HepG2 (cell line): Measurements from ENCODE around the gene TMEM129. TPM values are rescaled to one million over a fixed set of nuclear protein-coding genes. Genes with fewer than 3 reads are reported as not detected.

ENCODE experiments used
- ATAD3A ChIP-seq: sonication (generic); formaldehyde crosslinking; IDR thresholded peaks from 2 replicates; pipeline ENCODE4 v1.4.0; 2020; ENCODE audit warnings: missing genetic modification reagents
- CC2D1A ChIP-seq: sonication (generic); formaldehyde crosslinking; IDR thresholded peaks from 2 replicates; pipeline ENCODE4 v1.8.1; 2023; ENCODE audit warnings: mild to moderate bottlenecking, missing genetic modification reagents
- FOXO1 ChIP-seq: sonication (generic); formaldehyde crosslinking; IDR thresholded peaks from 2 replicates; pipeline ENCODE4 v1.4.0; 2020; ENCODE audit warnings: missing genetic modification reagents
- HNRNPLL ChIP-seq: fragments of 200-400 bp; formaldehyde crosslinking; IDR thresholded peaks from 2 replicates; pipeline ENCODE4 v1.6.1; 2017; ENCODE audit warnings: mild to moderate bottlenecking, low read depth, low read length; ENCODE audit not compliant: poor library complexity, severe bottlenecking
- MXD4 ChIP-seq: IDR thresholded peaks from 2 replicates; pipeline ENCODE4 v1.6.1; 2016; ENCODE audit warnings: mild to moderate bottlenecking, missing biosample characterization, missing genetic modification reagents
- NCOA5 ChIP-seq: sonication (generic); formaldehyde crosslinking; IDR thresholded peaks from 2 replicates; pipeline ENCODE4 v1.4.0; 2020; ENCODE audit warnings: missing genetic modification reagents
- PPARG ChIP-seq: conservative IDR thresholded peaks from 2 replicates; pipeline ENCODE4 v1.6.1; 2016; ENCODE audit warnings: missing biosample characterization, missing genetic modification reagents
- RBM39 ChIP-seq: fragments of 200-400 bp; formaldehyde crosslinking; IDR thresholded peaks from one replicate; pipeline ENCODE4 v1.6.1; 2018; ENCODE audit warnings: antibody characterized with exemption, mild to moderate bottlenecking, low read depth, low read length; ENCODE audit not compliant: poor library complexity, severe bottlenecking
- SP140L ChIP-seq: sonication (generic); formaldehyde crosslinking; IDR thresholded peaks from 2 replicates; pipeline ENCODE4 v1.4.0; 2020; ENCODE audit warnings: missing genetic modification reagents, borderline replicate concordance
- YEATS4 ChIP-seq: sonication (generic); formaldehyde crosslinking; IDR thresholded peaks from 2 replicates; pipeline ENCODE4 v1.4.0; 2020; ENCODE audit warnings: missing genetic modification reagents, borderline replicate concordance
- ZC3H13 ChIP-seq: sonication (generic); formaldehyde crosslinking; IDR thresholded peaks from 2 replicates; pipeline ENCODE4 v1.8.1; 2023; ENCODE audit warnings: mild to moderate bottlenecking, missing genetic modification reagents, moderate library complexity
- ZFP37 ChIP-seq: sonication (generic); formaldehyde crosslinking; IDR thresholded peaks from 2 replicates; pipeline ENCODE4 v1.4.0; 2020; ENCODE audit warnings: missing genetic modification reagents, borderline replicate concordance
- ZFYVE20 ChIP-seq: sonication (generic); formaldehyde crosslinking; IDR thresholded peaks from 2 replicates; pipeline ENCODE4 v1.8.0; 2023; ENCODE audit warnings: low read depth, mild to moderate bottlenecking, moderate library complexity, missing genetic modification reagents, borderline replicate concordance
- ZMYM3 ChIP-seq: sonication (generic); formaldehyde crosslinking; IDR thresholded peaks from 2 replicates; pipeline ENCODE4 v1.5.1; 2020; ENCODE audit warnings: mild to moderate bottlenecking, missing genetic modification reagents
- ZNF12 ChIP-seq: sonication (generic); formaldehyde crosslinking; IDR thresholded peaks from 2 replicates; pipeline ENCODE4 v1.5.0; 2020; ENCODE audit warnings: missing genetic modification reagents
- ZNF296 ChIP-seq: sonication (generic); formaldehyde crosslinking; conservative IDR thresholded peaks from 2 replicates; pipeline ENCODE4 v1.5.0; 2020; ENCODE audit warnings: mild to moderate bottlenecking, missing genetic modification reagents
- ZNF382 ChIP-seq: sonication (generic); formaldehyde crosslinking; IDR thresholded peaks from 2 replicates; pipeline ENCODE4 v1.5.0; 2020; ENCODE audit warnings: missing genetic modification reagents, mild to moderate bottlenecking, borderline replicate concordance
- ZNF552 ChIP-seq: sonication (generic); formaldehyde crosslinking; IDR thresholded peaks from 2 replicates; pipeline ENCODE4 v1.9.0; 2022; ENCODE audit warnings: missing genetic modification reagents, mild to moderate bottlenecking, borderline replicate concordance
- ZNF644 ChIP-seq: IDR thresholded peaks from 2 replicates; pipeline ENCODE4 v1.6.1; 2016; ENCODE audit warnings: low read depth
- ZNF780A ChIP-seq: sonication (generic); formaldehyde crosslinking; IDR thresholded peaks from 2 replicates; pipeline ENCODE4 v1.8.0; 2022; ENCODE audit warnings: mild to moderate bottlenecking, missing genetic modification reagents, moderate library complexity
- ZNF850 ChIP-seq: sonication (generic); formaldehyde crosslinking; conservative IDR thresholded peaks from 2 replicates; pipeline ENCODE4 v1.9.0; 2021; ENCODE audit warnings: mild to moderate bottlenecking, missing genetic modification reagents
- polyA plus RNA-seq, 8 experiments: library from polyadenylated mRNA; depleted of rRNA in 3 of 8; stranded (reverse) in 7 of 8; unstranded in 1 of 8; fragments of >200 nt; fragmentation: Illumina TruSeq in 4 of 8; extraction: Trizol in 4 of 8; gene quantifications; 2 replicates each; pipeline versions ENCODE4 v1.2.1 to v1.2.3, GENCODE V29; 2011 to 2016; ENCODE audit warnings: low read depth in 4 of 8, missing spikeins in 1 of 8, mixed read lengths in 1 of 8; ENCODE audit not compliant: insufficient read depth in 1 of 8
- total RNA-seq, 5 experiments: library from RNA; depleted of rRNA; stranded (reverse); fragments of >200 nt; fragmentation: Illumina TruSeq; extraction: Trizol; gene quantifications; 2 replicates each; pipeline ENCODE4 v1.2.3, GENCODE V29; 2016; ENCODE audit warnings: low read depth in 1 of 5
- TF ChIP-seq, protein P1 (sequence below): sonication (generic); formaldehyde crosslinking; IDR thresholded peaks from 2 replicates; pipeline ENCODE4 v1.8.1; 2023; ENCODE audit warnings: missing genetic modification reagents, mild to moderate bottlenecking, borderline replicate concordance
- TF ChIP-seq, protein P2 (sequence below): sonication (generic); formaldehyde crosslinking; IDR thresholded peaks from 2 replicates; pipeline ENCODE4 v1.4.0; 2020; ENCODE audit warnings: mild to moderate bottlenecking, low read depth, missing genetic modification reagents
- TF ChIP-seq, protein P3 (sequence below): sonication (generic); formaldehyde crosslinking; IDR thresholded peaks from 2 replicates; pipeline ENCODE4 v1.4.0; 2020; ENCODE audit warnings: missing genetic modification reagents

TMEM129 gene
- total and polyA plus RNA-seq, 2 of the 13 experiments (the other 11 are each of a cell fraction or from before 2014, with no cell fraction given), result 19.0 to 25.8 TPM

DNA sequence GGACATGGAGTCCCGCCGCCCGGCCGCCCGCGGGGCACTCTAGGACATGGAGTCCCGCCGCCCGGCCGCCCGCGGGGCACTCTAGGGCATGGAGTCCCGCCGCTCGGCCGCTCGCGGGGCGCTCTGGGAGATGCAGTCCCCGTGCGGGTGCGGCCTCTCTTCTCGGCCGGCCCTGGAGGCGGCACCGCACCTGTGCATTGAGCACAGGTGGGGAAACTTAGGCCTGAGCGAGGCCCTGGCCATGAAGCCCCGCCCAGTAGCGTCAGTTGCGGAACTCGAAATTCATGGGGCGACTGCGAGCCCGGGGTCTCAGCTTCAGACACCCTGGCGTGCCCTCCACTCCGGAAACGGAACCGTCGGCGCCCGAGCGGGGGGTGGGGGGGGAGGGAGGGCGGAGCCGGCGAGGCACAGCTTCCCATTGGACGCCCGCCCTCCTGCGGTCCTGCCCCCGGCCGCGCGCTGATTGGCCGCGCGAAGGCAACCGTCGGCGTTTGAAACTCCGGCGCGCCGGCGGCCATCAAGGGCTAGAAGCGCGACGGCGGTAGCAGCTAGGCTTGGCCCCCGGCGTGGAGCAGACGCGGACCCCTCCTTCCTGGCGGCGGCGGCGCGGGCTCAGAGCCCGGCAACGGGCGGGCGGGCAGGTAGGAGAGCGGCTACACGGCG, at the start of gene TMEM129, which contains the start of gene TACC3 (continued):
- TF ChIP-seq ZNF780A (CRISPR knock-in tag), result no peak
- TF ChIP-seq, protein P1, sequence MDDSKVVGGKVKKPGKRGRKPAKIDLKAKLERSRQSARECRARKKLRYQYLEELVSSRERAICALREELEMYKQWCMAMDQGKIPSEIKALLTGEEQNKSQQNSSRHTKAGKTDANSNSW, result no peak
- no peak for TF ChIP-seq ZNF850 (CRISPR knock-in tag)
- TF ChIP-seq CC2D1A (CRISPR knock-in tag), result 0 out of 2 replicates have a peak, but pooled peaks have one; percentile 32
- TF ChIP-seq HNRNPLL, result peak; percentile 94
- TF ChIP-seq ZFYVE20 (CRISPR knock-in tag), result no peak
- TF ChIP-seq RBM39, result no peak
- TF ChIP-seq ZMYM3 (CRISPR knock-in tag), result 0 out of 2 replicates have a peak, but pooled peaks have one; percentile 11
- TF ChIP-seq ZNF296 (CRISPR knock-in tag), result no peak
- no peak for TF ChIP-seq ZNF382 (CRISPR knock-in tag)
- peak; percentile 67; the same call in 1 of the 2 replicates for TF ChIP-seq YEATS4 (CRISPR knock-in tag)
- 0 out of 2 replicates have a peak, but pooled peaks have one; percentile 58 for TF ChIP-seq MXD4 (CRISPR knock-in tag)
- no peak for TF ChIP-seq SP140L (CRISPR knock-in tag)
- TF ChIP-seq, protein P2, sequence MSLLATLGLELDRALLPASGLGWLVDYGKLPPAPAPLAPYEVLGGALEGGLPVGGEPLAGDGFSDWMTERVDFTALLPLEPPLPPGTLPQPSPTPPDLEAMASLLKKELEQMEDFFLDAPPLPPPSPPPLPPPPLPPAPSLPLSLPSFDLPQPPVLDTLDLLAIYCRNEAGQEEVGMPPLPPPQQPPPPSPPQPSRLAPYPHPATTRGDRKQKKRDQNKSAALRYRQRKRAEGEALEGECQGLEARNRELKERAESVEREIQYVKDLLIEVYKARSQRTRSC (CRISPR knock-in tag), result no peak
- 0 out of 2 replicates have a peak, but pooled peaks have one; percentile 20 for TF ChIP-seq ZNF12
- TF ChIP-seq FOXO1, result no peak
- TF ChIP-seq ZC3H13 (CRISPR knock-in tag), result no peak
- no peak for TF ChIP-seq ATAD3A (CRISPR knock-in tag)
- TF ChIP-seq, protein P3, sequence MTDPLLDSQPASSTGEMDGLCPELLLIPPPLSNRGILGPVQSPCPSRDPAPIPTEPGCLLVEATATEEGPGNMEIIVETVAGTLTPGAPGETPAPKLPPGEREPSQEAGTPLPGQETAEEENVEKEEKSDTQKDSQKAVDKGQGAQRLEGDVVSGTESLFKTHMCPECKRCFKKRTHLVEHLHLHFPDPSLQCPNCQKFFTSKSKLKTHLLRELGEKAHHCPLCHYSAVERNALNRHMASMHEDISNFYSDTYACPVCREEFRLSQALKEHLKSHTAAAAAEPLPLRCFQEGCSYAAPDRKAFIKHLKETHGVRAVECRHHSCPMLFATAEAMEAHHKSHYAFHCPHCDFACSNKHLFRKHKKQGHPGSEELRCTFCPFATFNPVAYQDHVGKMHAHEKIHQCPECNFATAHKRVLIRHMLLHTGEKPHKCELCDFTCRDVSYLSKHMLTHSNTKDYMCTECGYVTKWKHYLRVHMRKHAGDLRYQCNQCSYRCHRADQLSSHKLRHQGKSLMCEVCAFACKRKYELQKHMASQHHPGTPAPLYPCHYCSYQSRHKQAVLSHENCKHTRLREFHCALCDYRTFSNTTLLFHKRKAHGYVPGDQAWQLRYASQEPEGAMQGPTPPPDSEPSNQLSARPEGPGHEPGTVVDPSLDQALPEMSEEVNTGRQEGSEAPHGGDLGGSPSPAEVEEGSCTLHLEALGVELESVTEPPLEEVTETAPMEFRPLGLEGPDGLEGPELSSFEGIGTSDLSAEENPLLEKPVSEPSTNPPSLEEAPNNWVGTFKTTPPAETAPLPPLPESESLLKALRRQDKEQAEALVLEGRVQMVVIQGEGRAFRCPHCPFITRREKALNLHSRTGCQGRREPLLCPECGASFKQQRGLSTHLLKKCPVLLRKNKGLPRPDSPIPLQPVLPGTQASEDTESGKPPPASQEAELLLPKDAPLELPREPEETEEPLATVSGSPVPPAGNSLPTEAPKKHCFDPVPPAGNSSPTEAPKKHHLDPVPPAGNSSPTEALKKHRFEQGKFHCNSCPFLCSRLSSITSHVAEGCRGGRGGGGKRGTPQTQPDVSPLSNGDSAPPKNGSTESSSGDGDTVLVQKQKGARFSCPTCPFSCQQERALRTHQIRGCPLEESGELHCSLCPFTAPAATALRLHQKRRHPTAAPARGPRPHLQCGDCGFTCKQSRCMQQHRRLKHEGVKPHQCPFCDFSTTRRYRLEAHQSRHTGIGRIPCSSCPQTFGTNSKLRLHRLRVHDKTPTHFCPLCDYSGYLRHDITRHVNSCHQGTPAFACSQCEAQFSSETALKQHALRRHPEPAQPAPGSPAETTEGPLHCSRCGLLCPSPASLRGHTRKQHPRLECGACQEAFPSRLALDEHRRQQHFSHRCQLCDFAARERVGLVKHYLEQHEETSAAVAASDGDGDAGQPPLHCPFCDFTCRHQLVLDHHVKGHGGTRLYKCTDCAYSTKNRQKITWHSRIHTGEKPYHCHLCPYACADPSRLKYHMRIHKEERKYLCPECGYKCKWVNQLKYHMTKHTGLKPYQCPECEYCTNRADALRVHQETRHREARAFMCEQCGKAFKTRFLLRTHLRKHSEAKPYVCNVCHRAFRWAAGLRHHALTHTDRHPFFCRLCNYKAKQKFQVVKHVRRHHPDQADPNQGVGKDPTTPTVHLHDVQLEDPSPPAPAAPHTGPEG (CRISPR knock-in tag), result 0 out of 2 replicates have a peak, but pooled peaks have one; percentile 7
- TF ChIP-seq NCOA5 (CRISPR knock-in tag), result no peak
- TF ChIP-seq ZNF552, result no peak
- no peak for TF ChIP-seq PPARG (CRISPR knock-in tag)
- TF ChIP-seq ZNF644, result no peak
- TF ChIP-seq ZFP37, result no peak
